Neural progenitor cell (in vitro differentiated cells): ENCODE results near the gene FBXW4.

Experiments used
- EZH2 ChIP-seq: fragments of 200-600 bp; sonication (generic); IDR thresholded peaks from 2 replicates; pipeline ENCODE4 v1.6.1; 2017; ENCODE audit warnings: antibody characterized with exemption, mild to moderate bottlenecking, moderate library complexity
- TF ChIP-seq, protein P1 (sequence below): fragments of 200-600 bp; sonication (generic); IDR thresholded peaks from 2 replicates; pipeline ENCODE4 v1.5.1; 2017; ENCODE audit warnings: antibody characterized with exemption, mild to moderate bottlenecking

GRCh38 chr10:101666083-101666482 lies 28.9 kb downstream of the FBXW4 start:
- TF ChIP-seq, protein P1, sequence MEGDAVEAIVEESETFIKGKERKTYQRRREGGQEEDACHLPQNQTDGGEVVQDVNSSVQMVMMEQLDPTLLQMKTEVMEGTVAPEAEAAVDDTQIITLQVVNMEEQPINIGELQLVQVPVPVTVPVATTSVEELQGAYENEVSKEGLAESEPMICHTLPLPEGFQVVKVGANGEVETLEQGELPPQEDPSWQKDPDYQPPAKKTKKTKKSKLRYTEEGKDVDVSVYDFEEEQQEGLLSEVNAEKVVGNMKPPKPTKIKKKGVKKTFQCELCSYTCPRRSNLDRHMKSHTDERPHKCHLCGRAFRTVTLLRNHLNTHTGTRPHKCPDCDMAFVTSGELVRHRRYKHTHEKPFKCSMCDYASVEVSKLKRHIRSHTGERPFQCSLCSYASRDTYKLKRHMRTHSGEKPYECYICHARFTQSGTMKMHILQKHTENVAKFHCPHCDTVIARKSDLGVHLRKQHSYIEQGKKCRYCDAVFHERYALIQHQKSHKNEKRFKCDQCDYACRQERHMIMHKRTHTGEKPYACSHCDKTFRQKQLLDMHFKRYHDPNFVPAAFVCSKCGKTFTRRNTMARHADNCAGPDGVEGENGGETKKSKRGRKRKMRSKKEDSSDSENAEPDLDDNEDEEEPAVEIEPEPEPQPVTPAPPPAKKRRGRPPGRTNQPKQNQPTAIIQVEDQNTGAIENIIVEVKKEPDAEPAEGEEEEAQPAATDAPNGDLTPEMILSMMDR, result no peak
- no peak for TF ChIP-seq EZH2
